Thyroid gland (tissue), 4 donors: ENCODE measurements around the gene ADARB2. TPM values are rescaled to one million over a fixed set of nuclear protein-coding genes. Genes with fewer than 3 reads are reported as not detected.

Source experiments
- DNase-seq, 2 donors: peaks; one replicate each; pipeline ENCODE4 v3.0.0-alpha.2; 2019
- H3K27ac ChIP-seq, 3 donors: fragments of 200-600 bp; sonication (generic); 1 replicate in 2 of 3; 2 replicates in 1 of 3; pipeline ENCODE4 v1.5.1; 2016 to 2019; ENCODE audit warnings: mild to moderate bottlenecking in 1 of 3, moderate library complexity in 1 of 3
- H3K27me3 ChIP-seq: fragments of 200-600 bp; sonication (generic); one replicate; pipeline ENCODE4 v1.5.1; 2019
- H3K36me3 ChIP-seq, 2 donors: fragments of 200-600 bp; sonication (generic); one replicate each; pipeline ENCODE4 v1.5.1; 2016 to 2019
- H3K4me1 ChIP-seq, 2 donors: fragments of 200-600 bp; sonication (generic); one replicate each; pipeline ENCODE4 v1.5.1; 2017 to 2019
- H3K4me3 ChIP-seq, 3 donors: fragments of 200-600 bp; sonication (generic); replicated peaks in 1 of 3; 1 replicate in 2 of 3; 2 replicates in 1 of 3; pipeline ENCODE4 v1.5.1; 2016; ENCODE audit warnings: mild to moderate bottlenecking in 1 of 3
- H3K9me3 ChIP-seq: fragments of 200-600 bp; sonication (generic); one replicate; pipeline ENCODE4 v1.5.1; 2017
- CTCF ChIP-seq, 6 experiments: fragments of 200-600 bp in 3 of 6; fragments of 450-650 bp in 3 of 6; sonication (generic) in 3 of 6; IDR thresholded peaks; one replicate each; pipeline ENCODE4 v1.5.1; 2016 to 2019; ENCODE audit warnings: antibody characterized with exemption in 6 of 6, mild to moderate bottlenecking in 2 of 6, inconsistent platforms in 1 of 6, moderate library complexity in 1 of 6
- POLR2A ChIP-seq, 2 donors: fragments of 450-650 bp; IDR thresholded peaks; one replicate each; pipeline ENCODE4 v1.6.1; 2017; ENCODE audit warnings: antibody characterized with exemption in 2 of 2, mild to moderate bottlenecking in 2 of 2, moderate library complexity in 1 of 2
- WGBS, 2 donors: methylation state at CpG; one replicate each; pipeline ENCODE4 v1.1.5; 2017; 5-methylcytosine and 5-hydroxymethylcytosine counted together
- intact Hi-C: fragments of 100-400 bp; cut with DNase I; formaldehyde crosslinking; loops from one replicate; pipeline ENCODE4 v1.15.1; 2023
- total RNA-seq, 4 donors: library from RNA; depleted of rRNA; stranded (reverse); fragments of >200 nt; gene quantifications; one replicate each; pipeline ENCODE4 v1.2.3, GENCODE V29; 2016

ADARB2 gene
- total RNA-seq, 4 donors from 2014 or later, result 0.08 to 0.15 TPM; not detected in 2

DNA sequence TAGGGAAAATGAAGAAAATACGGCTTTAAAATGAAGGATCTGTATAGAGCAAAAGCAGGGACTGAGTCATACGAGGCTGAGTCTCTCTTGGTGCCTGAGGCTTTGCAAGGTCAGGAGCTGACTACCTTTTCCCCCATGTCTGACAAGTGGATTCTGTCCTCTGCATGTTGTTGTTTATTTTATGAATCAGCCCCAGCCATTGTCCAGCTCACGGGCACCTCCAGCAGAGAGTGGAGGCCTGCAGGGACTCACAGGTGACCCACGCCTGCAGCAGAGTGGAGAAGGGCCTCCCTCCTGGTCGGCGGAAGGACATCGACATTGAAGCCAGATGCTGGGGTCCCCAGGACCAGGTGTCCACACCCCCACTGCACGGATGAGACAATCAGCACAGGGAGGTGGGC lies 447.3 kb downstream of the ADARB2 start:
- DNase-seq, result no peak
- Histone ChIP-seq H3K36me3 (no peaks in the 10 kb centered on the region), H3K27me3 (no peaks in the 10 kb centered on the region), H3K27ac (no peak overlapping the region), H3K4me1 (no peaks in the 10 kb centered on the region), H3K4me3 (no peak overlapping the region), H3K9me3 (no peaks in the 10 kb centered on the region)
- no peak for TF ChIP-seq CTCF (IDR thresholded peaks at IDR 0.05)
- 80 to 85% methylated on average over 7 to 8 of the region's 8 CpGs for WGBS, 2 donors
- intact Hi-C loops, result no loop called here

DNA sequence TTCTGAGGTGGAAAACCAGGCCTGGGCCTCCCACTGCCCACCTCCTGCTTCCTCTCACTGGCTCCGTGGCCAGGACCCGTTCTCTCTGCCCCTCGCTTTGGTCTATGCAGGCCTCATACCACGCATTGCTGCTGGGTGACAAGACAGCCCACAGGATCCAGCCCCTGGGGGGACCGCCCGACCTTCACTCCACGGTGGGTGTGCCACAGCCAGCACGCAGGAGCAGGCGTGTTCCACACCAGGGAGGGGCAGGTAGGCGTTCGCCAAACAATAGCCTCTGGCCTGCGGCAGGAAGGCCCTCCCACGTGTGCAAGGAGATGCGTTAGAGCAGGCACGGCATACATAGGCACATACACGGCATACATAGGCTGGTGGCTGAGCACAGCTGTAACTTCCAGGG lies 447.7 kb downstream of the ADARB2 start:
- Histone ChIP-seq H3K4me1 (no peaks in the 10 kb centered on the region), H3K27me3 (no peaks in the 10 kb centered on the region), H3K4me3 (no peak overlapping the region), H3K36me3 (no peaks in the 10 kb centered on the region), H3K9me3 (no peaks in the 10 kb centered on the region), H3K27ac (no peak overlapping the region)
- 82% methylated on average over 8 to 16 of the region's 16 CpGs for WGBS, 2 donors
- DNase-seq, result no peak
- intact Hi-C loops, result no loop called here
- TF ChIP-seq POLR2A (IDR thresholded peaks at IDR 0.05) (no peak), CTCF (IDR thresholded peaks at IDR 0.05) (no peak)

- no peak for TF ChIP-seq CTCF (IDR thresholded peaks at IDR 0.05)
- intact Hi-C loops, result no loop called here
- 45 to 50% methylated on average over 6 of the region's 6 CpGs for WGBS, 2 donors
- DNase-seq, result no peak
- Histone ChIP-seq H3K9me3 (no peaks in the 10 kb centered on the region), H3K27ac (no peak overlapping the region), H3K36me3 (no peaks in the 10 kb centered on the region), H3K27me3 (no peaks in the 10 kb centered on the region), H3K4me1 (no peaks in the 10 kb centered on the region), H3K4me3 (no peak overlapping the region)
Measured at GRCh38 chr10:1287971-1288401, 449.3 kb downstream of the ADARB2 start.

DNA sequence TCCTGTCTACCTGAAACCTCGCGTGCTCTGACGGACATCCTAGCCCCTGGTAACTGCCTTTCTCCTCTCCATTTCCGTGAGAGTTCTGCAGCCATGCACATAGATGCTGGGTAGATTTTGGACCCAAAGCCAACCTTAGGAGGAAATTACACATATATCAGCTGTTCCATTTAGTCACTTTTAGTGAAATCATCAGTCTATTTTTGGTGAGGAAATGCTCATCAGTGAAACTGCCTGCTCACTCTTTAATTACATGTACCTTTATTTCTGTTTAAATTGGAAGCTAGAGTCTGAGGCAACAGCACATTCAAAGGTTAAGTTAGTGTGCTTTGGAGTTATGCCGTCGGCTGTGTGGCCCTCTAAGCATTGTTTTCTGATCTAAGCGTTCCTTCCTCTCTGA lies 449.8 kb downstream of the ADARB2 start:
- 60 to 61% methylated on average over 7 of the region's 7 CpGs for WGBS, 2 donors
- no peaks in the 10 kb centered on the region for H3K36me3 ChIP-seq
- intact Hi-C loops, result no loop called here
- H3K4me1 ChIP-seq, result no peaks in the 10 kb centered on the region
- no peak overlapping the region for H3K4me3 ChIP-seq
- H3K27me3 ChIP-seq, result no peaks in the 10 kb centered on the region
- TF ChIP-seq POLR2A (IDR thresholded peaks at IDR 0.05) (no peak), CTCF (IDR thresholded peaks at IDR 0.05) (no peak)
- no peak for DNase-seq
- no peak overlapping the region for H3K27ac ChIP-seq
- no peaks in the 10 kb centered on the region for H3K9me3 ChIP-seq

DNA sequence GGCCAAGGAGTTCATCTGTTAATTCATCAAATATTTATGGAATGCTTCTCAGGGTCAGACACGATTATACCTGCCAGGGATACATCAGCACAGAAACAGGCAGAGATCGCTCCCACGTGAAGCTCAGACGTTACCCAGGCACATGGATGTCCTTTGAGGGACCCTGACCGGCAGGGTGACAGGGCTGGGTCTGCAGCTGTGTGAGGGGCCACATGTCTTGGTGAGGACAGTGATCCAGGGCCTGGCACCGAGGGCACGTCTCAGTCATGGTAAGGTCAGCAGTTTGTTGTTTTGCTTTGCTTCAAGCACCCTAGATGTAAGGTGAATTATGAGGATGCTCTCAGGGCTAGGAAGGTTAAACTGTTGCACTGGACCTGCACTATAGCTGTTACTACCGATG lies 453.2 kb downstream of the ADARB2 start:
- intact Hi-C loops, result no loop called here
- WGBS, 2 donors, result 80 to 81% methylated on average over 5 to 8 of the region's 8 CpGs
- Histone ChIP-seq H3K9me3 (no peaks in the 10 kb centered on the region), H3K36me3 (no peaks in the 10 kb centered on the region), H3K27me3 (no peaks in the 10 kb centered on the region), H3K4me3 (no peak overlapping the region), H3K4me1 (no peaks in the 10 kb centered on the region), H3K27ac (no peak overlapping the region)
- no peak for DNase-seq
- TF ChIP-seq POLR2A (IDR thresholded peaks at IDR 0.05) (no peak), CTCF (IDR thresholded peaks at IDR 0.05) (no peak)
